RPMI7951 (cell line): ENCODE measurements around the gene ACSL6. TPM values are rescaled to one million over a fixed set of nuclear protein-coding genes. Genes with fewer than 3 reads are reported as not detected.
A peak's percentile ranks its signal among the peaks of the same experiment; 100 is the strongest.

Source experiments
- DNase-seq: peaks from one replicate; pipeline ENCODE4 v3.0.0-alpha.2; 2012; ENCODE audit warnings: low read depth
- total RNA-seq: library from RNA; depleted of rRNA; stranded (reverse); fragments of >200 nt; shearing (Covaris generic); gene quantifications from 2 replicates; pipeline ENCODE4 v1.2.3, GENCODE V29; 2014

Gene ACSL6
- total RNA-seq, 1 experiment from 2014 or later: not detected

DNA sequence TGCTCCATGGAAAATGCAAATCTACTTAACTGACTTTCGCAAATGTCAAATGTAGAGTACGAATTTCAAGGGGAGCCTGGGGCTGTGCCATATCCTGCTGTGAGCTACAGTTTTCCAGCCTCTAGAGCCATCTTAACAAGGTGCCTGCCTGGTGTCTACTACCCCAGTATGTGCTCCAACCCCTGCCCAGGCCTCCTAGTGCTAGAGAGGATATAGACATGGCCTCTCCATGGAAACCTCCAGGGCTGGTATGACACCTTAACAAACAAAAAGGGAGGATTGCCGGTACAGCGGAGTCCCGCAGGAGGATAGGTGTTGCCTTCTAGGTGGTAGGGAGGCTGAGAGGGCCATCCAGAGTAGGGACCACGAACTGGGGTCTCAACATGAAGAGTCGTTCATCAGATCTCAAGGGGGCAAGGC lies 35.4 kb upstream of the ACSL6 start:
- DNase-seq: no peak

DNA sequence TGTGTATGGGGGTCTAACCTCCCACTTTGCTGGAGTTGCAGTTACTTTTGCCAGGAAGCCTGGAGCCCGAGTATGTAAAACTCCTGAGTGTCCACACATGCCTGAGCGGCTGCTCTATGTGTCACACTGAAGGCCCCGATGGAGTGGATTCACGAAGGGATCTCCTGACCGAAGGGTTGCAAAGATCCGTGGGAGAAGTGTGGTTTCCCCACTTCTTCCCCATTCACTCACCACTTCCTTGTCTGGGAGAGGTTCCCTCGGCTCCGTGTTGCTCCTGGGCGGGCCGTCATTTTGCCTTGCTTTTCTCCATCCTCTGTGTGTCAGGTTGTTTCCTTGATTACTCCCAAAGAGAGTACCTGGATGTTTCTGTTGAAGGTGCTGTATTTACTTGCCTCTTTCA lies 32.7 kb upstream of the ACSL6 start:
- DNase-seq: no peak

DNA sequence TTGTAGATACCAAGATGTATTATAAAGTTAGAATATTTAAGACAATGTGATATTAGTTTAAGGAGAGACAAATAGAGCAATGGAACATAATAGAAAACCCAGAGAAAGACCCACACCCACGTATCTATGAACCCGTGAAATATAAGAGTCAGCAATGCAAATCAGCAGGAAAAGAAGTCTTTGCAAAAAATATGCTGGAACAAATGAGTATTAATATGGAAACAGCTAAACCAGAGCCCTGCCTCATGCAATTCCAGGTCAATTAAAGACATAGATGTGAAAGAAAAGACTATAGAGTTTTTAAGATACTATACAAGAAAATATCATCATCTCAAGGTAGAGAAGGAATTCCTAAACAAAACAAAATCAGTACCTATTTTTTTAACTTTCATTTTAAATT lies 25.9 kb upstream of the ACSL6 start:
- DNase-seq: no peak

DNA sequence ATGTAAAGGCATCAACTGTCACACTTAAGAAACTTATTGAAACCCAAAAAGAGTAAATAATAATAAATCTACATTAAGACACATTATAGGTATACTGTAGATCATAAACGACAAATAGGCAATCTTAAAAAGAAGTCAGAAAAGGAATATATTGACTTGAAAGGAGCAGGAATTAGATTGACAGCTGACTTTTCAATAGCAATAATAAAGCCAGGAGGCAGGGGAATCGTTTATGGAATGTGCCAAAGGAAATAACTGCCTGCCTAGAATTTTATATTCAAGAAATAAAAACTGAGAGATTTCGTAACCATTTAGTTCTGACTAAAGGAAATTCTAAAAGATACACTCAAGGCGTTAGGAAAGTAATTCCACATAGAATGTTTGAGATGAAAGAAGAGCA lies 21.7 kb upstream of the ACSL6 start:
- no peak for DNase-seq

DNA sequence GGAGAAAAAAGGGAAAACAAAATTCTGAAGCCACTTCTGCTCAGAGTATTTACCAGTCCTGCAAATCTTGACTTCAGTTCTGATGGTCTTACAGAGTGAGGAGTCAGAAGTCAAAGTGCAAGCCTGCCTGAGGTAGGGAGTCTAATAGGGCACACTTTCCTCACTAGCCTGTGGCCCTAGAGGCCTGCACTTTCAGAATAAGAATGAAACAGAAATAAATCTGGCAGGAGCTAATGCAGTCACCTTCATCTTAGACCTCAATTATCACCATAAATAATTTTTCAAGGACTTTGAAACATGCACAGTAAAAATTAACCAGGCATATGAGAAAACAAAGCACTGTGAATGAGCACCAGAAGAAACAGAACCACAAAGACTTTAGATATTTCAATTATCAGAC lies 20.7 kb upstream of the ACSL6 start:
- no peak for DNase-seq

DNA sequence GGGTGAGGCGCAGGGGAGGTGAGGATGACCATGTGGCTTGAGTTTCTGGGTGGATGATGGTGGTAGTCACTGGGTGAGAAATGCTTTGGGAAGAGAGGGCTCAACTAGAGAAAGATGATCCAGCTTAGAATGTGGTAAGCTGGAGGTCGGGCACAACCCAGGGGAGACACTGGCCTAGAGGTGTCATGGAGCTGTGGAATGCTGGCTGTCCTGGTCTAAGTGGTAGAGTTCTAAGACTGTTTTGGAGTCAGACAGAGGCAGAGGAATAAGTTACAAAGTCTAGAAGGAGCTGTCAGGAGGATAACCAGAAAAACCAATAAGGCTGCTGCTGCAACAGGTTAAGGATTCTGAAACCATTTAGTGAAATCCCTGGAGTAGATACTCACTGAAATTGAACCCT lies 19.2 kb upstream of the ACSL6 start:
- DNase-seq: no peak

DNA sequence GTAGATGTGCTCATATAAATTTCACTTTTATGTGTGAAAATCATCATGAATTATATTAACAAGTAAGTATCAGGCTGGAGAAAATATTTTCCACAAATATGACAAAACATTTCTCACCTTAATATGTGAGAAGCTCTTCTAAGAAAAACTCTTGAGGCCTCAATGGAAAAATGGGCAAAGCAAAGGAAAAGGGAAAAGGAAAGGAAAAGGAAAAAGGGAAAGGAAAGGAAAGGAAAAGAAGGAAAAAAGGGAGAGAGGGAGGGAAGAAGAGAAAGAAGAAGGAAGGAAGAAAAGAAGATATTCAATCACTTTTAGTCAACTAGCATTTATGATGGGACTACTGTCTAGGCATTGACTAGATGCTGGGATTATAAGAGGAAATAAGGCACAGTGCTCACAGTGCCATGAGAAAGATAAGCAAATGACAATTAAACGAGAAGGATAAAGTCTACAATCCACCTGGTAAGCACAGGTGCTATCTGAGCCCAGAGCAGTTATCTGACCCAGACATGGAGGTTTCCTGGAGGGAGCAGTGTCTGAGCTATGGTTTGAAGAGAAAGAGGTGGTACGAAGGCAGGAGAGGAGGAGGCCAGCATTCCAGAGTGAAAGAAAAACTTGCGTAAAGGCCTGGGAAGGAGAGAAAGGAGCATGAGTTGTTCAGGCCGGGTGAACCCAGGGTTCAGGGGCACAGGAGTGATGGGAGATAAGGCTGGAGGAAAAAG lies 18.3 kb upstream of the ACSL6 start:
- DNase-seq: no peak

DNA sequence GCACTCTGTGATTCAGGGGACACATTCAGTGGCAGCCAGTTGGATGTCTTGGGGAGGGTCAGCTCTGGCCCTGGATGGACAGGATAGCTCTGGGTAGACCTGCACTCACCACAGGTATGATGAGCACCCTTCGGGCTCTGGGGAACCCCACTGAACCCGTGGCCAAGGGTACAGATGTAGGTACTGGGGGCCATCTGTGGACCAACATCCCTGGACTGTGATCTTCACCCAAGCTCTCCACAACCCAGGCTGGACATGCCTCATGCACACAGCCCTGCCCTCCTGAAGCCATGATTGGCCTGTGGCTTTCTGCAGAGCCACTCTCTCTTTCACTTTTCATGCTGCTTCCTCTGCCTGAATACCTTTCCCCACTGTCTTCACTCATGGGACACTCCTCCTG lies 15.6 kb upstream of the ACSL6 start:
- DNase-seq: no peak

DNA sequence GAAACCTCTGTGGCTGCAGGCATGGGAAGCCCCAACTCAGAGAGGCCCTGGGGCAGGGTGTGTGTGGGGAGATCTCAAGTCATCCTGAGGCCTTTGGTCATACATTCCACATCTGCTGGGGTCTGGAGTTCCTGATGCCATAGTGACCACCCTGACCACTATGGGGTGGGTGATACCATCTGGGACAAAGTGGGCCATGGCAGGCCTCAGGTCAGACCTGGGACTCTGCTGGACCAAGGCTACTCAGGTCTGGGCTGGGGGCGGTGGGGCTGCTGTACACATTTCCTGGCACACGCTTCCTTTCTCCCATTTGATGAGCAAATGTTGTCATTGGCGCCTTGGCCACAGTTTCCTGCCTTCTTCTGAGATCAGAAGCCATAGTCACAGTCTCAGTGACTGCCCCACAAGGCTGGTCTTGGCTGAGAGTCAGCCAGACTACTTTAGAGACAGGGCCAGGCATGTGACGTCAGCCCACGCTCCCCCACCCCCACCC lies 15.1 kb upstream of the ACSL6 start:
- no peak for DNase-seq

DNA sequence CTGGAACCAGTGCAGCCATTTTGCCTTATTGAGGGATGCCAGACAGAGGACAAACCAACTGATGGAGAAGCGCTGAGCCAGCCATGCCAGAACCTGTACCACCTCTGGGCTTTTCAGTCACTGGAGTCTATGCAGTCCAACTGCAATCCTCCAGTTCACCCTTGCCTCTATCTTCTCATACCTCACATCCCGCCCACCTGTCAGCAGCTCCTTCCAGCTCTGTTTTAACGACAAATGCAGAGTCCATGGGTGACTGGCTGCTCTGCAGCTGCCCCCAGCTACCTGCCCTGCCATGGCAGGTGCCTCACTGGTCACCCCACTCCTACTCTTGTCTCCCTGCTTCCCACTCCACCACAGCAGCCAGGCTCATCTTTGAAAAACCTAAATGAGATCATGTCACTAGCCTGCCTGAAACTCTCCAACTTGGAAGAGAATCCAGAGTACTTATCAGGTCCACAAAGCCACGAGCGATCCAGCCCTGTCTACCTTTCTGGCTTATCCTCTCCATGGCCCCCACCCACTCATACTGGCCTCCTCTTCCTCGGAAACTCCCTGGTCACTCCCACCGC lies 14.0 kb upstream of the ACSL6 start:
- no peak for DNase-seq

DNA sequence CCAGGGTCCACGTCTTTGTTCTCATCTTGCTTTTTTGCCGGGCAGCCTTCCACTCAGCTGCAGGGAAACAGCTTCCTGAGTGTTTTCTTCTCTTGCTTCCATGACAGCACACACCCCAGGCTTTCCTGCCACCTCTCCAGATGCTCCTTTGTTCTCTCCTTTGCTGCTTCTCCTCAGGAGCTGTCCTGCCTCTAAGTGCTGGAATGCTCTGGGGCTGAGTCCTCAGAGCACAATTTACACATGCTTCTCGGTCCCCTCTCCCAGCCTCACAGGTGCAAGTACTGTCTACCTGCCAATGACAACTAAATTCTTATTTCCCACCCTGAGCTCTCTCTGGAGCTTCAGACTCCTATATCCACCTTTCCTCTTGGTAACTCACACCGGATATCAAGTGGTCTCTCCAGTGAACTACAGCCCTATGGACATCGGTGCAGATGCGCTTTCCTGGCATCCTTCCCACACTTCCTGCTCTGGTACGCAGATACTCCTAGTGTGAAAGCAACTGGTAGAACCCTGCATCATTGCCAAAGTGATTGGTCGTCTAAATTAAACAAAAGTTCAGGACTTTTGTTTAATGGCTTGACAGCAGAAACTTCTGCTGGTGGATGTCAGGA lies 13.4 kb upstream of the ACSL6 start:
- DNase-seq: no peak

DNA sequence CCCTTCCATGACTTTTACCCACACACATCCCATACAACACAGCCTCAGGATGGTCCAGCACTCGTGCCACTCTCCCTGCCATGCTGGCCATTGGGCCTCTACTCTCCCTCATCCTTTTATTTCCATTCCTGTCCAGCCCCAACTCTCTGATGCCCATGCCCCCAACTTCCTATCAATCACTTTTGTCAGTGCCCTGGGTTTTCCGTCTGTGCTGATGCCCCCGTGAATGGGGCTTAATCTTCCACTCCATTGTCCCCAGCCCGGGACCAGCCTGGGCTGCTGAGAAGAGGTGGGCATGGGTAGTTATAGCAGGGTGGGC lies 12.6 kb upstream of the ACSL6 start:
- no peak for DNase-seq

DNA sequence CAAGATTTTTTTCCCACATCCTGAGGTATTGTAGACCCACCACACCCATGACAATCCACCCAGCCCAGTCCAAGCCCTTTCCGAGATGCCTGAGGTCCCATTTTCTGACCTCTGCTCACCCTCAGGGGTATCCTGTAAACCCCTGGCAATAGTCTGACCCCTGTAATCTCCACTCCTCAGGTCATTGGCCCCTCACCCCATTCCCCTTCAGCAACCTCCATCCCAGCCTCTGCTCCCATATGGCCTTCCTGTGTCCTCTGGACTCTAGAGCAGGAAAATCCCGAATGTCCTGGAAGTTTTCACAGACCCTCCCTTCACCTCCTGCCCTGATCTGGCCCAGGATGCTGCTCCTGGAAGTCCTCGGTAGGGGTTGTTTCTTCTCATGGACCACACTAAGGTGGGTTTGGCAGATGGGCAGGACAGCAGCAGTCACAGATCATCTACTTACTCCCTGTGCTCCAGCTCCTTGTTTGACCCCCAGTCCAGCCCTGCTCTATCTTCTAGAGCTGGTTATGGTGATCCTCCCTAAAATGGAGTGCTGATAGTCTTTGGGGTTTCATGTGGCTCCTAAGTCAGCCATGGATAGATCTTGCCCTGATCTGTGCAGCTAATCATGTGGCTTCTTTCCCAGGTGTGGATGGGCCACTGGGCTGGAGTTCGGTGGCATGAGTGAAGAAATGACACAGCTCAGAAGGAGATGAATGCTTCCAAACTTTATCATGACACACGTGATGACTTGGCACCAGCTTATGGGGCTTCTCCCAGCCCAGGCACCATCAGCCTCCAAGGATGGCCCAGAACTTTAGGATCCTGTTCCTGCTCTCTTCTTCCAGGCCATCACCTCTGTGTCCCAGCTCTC lies 12.0 kb upstream of the ACSL6 start:
- no peak for DNase-seq

DNA sequence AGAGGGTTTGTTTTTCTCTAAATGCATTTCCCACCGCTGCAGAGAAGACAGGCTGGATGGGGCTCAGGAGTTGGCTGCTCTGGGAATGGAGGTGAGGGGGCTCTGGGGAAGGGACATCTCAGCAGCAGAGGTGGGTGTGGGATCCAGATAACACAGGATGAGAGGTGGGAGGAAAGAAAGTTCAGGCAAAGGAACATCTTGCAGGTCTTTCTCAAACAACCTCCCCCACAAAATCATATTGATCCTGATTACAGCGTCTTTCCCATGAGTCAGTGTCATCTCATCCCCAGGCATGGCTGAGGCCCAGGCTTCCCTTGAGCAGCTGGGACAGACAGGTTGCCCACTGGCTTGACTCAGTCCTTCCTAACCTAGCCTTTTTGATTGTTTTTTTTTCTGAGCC lies 11.3 kb upstream of the ACSL6 start:
- DNase-seq: no peak

DNA sequence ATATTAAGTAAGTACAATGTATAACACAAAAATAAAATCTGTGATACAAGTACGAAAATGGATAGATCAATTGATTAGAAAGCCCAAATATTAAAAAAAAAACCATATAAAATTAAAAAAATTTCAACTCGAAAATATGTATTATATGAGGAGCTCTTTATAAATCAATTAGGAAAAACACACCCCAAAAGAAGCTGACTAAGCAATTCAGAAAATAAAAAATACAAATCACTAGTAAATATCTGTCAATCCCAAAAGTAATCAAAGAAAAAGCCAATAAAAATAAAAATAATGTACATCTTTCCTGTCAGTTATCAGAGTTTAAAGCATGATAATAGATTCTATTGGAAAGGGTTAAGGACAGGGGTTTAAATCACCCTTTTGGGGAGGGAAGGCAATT lies 10.2 kb upstream of the ACSL6 start:
- no peak for DNase-seq

DNA sequence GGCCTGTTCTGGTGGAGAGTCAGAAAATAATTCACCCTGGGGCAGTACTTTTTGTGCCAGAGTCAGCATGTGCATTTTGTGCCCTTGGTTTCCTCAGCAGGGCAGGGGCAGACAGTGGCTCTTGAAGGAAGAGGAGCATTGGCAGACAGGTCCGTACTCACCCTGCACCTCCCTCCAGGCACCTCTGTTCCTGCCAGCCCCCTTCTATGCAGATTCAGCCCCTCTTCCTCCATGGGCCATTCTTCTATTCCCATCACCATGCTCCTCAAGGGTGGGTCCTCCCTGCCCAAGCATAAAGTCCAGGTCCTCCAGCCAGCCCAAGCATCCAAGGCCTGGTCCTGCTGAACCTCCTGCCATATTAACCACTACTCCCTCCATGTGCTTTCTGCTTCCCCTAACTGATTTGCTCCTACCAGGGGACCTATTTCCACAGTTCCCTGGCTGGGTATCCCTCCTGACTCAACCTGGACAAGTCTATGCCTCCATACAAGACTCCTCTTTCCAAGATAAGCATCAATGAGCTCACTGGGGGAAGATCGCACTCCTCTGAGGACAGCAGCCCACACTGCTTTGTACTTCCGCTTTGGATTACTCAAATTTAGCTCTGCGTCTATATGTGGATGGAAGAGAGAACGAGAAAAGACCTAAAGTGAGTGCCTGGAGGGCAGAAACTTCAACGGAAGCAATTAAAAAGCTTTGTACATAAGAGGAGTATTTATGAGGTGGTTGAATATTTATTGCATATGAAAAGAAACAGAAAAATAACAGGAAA lies 9.3 kb upstream of the ACSL6 start:
- peak; percentile 45 for DNase-seq

DNA sequence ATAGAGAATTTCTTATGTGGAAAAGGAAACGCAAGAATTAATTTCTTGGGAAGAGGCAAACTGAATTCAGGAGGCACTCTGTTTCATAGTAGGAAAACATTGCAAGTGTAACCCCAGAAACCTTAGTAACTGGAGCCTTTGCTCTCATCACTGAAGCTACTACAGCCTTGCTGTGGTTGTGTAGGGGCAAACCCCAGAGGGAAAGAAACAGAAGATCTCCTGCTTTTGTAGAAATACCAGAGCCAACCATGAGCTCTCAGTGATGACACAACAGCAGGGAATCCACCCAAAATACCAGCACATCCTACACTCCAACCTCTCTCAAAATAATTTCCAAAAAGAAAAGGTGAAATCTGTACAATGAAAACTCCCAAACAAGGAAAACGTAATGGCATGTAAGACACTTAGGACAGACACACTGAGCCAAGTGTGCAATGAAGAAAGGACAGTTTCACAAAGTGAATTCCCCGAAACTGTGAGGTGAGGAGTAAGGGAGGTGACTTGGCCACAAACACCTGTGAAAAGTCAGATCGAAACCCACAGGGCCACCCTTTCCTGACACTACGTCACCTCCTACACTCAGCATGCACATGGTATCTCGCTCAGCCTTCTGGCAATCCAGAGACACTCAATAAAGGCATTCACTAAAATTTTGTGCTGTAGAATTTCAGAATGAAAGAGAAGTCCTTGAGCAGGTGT lies 8.5 kb upstream of the ACSL6 start:
- DNase-seq: no peak

DNA sequence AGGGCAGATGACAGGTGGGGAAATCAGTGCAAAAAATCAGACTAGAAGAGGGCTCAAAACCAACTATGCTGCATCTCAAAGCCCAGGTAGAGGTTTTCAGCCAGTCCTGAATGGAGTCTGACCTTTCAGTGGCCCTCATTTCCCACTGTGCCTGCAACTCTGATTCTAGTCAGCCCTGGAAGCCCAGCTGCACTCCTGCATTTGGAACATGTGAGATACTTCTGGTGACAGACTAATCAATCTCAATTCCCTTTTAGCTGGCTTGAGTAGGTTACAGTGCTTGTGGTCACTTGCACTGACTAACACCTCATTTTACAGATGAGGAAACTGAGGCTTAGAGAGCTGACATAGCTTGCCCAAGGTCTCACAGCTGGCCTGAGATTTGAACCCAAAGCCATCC lies 7.9 kb upstream of the ACSL6 start:
- no peak for DNase-seq

DNA sequence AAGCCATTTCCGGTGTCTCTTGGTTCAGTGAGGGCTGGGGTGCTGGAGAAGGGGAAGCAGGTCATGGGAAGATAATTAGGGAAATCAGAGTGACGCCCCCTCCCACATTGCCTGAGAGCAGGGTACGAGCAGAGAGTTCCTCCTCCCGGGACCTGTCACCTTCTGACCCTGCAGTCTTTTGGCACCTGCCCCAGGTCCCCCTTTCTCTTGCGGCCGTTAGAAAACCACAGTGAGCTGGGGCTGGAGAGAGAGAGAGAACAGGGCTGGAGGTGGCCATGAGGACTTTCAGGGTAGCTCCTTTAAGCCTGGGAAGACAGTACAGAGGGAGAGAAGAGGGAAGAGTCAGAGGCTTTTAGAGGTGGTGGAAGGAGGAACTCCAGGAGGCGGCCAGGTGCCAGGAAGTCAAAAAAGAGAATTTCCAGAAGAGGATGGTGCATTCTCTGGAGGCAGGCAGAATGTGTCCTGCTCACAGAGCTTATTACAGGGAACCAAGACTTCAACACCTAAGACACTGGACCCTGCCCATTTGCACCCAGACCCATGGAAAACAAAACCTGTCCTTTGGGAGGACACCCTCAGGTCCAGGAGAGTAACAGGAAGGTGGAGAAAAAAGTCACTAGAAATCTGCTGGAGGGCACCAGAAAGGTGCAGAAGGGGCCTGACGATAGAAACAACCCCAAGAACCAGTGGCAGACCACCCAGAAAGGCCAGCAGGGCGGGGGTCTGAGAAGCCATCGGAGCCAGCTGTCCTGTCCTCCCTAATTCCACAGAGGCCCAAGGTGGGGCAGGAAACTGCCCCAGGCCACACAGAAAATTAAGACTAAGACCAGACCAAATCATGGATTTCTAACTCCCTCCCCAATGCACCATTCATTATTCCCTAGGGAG lies 6.5 kb upstream of the ACSL6 start:
- DNase-seq: no peak

DNA sequence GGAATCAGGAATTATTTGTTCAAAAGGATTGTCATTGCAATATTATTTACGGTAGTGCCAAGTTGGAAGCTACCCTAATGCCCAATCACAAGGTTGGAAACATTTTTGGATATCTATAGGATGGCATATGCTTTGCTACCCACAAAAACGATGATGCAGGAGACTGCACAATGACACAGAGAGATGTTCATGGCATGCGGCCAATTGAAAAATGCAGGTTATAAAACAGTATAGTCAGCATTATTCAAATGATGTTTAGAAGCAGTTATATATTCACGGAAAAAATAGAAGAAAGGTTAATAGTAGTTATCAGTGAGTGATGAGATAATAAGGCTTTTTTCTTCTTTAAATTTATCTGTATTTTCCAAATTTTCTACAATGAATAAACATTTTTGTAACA lies 5.9 kb upstream of the ACSL6 start:
- no peak for DNase-seq
